Osteoblast (primary cell): ENCODE data around the gene ITGB1BP2. TPM values are rescaled to one million over a fixed set of nuclear protein-coding genes. Genes with fewer than 3 reads are reported as not detected.
"Not testable (repeated sequence)": the region's sequence is repeated elsewhere in the genome, so short reads cannot be mapped to it uniquely, and the experiment has no call there.

Experiments
- DNase-seq: peaks from one replicate; pipeline ENCODE4 v3.0.0; 2011; ENCODE audit warnings: low spot score, mixed read lengths; ENCODE audit not compliant: insufficient read length; ENCODE audit errors: missing footprints
- H2AFZ ChIP-seq: 2 replicates; pipeline ENCODE4 v1.6.0; 2011; ENCODE audit warnings: mild to moderate bottlenecking, low read length
- H3K27ac ChIP-seq: 2 replicates; pipeline ENCODE4 v1.5.1; 2011; ENCODE audit warnings: mild to moderate bottlenecking, low read depth, low read length, moderate library complexity
- H3K27me3 ChIP-seq: 2 replicates; pipeline ENCODE4 v1.6.0; 2012; ENCODE audit warnings: mild to moderate bottlenecking, control low read depth, inconsistent platforms, low read length, moderate library complexity; ENCODE audit not compliant: insufficient read depth
- H3K36me3 ChIP-seq: 2 replicates; pipeline ENCODE4 v1.5.1; 2011; ENCODE audit warnings: mild to moderate bottlenecking, low read length, control low read depth, moderate library complexity; ENCODE audit not compliant: insufficient read depth
- H3K4me1 ChIP-seq: 2 replicates; pipeline ENCODE4 v1.5.1; 2011; ENCODE audit warnings: mild to moderate bottlenecking, low read length, control low read depth, moderate library complexity; ENCODE audit not compliant: insufficient read depth
- H3K4me2 ChIP-seq: 2 replicates; pipeline ENCODE4 v1.6.0; 2011; ENCODE audit warnings: mild to moderate bottlenecking, low read length; ENCODE audit not compliant: insufficient read depth
- H3K4me3 ChIP-seq: fragments of 200-600 bp; sonication (generic); 3 replicates; pipeline ENCODE4 v1.5.1; 2012; ENCODE audit warnings: mild to moderate bottlenecking, low read length, inconsistent platforms; ENCODE audit not compliant: insufficient read depth
- H3K79me2 ChIP-seq: 2 replicates; pipeline ENCODE4 v1.6.0; 2012; ENCODE audit warnings: mild to moderate bottlenecking, low read length, control low read depth, inconsistent platforms; ENCODE audit not compliant: insufficient read depth
- H3K9me3 ChIP-seq: 2 replicates; pipeline ENCODE4 v1.5.1; 2011; ENCODE audit warnings: low read depth, low read length, control low read depth
- H4K20me1 ChIP-seq: 2 replicates; pipeline ENCODE4 v1.6.0; 2012; ENCODE audit warnings: mild to moderate bottlenecking, low read length, control low read depth; ENCODE audit not compliant: insufficient read depth
- CTCF ChIP-seq: IDR thresholded peaks from 2 replicates; pipeline ENCODE4 v1.5.1; 2011; ENCODE audit warnings: mild to moderate bottlenecking, low read depth, low read length, moderate library complexity; ENCODE audit errors: extremely low read depth
- total RNA-seq: library from RNA; depleted of rRNA; stranded (reverse); fragments of >200 nt; gene quantifications from 2 replicates; pipeline ENCODE4 v1.2.3, GENCODE V29; 2012

Gene ITGB1BP2
- total RNA-seq, 1 donor = 1.1 TPM

- H3K9me3 ChIP-seq = no peaks in the 10 kb centered on the region
- TF ChIP-seq CTCF = no peak
- DNase-seq = no peak
- no peaks in the 10 kb centered on the region for H3K79me2 ChIP-seq
- H2AFZ ChIP-seq = no peak overlapping the region
- no peaks in the 10 kb centered on the region for H3K27me3 ChIP-seq
- H3K36me3 ChIP-seq = peaks cover 13% of the 10 kb centered on the region
- H3K27ac ChIP-seq = no peak overlapping the region
- no peak overlapping the region for H3K4me3 ChIP-seq
- H3K4me1 ChIP-seq = peaks cover 5% of the 10 kb centered on the region
- H4K20me1 ChIP-seq = no peaks in the 10 kb centered on the region
- no peak overlapping the region for H3K4me2 ChIP-seq
These were observed 3.0 kb downstream of the ITGB1BP2 start for GRCh38 chrX:71304561-71304960.

DNA sequence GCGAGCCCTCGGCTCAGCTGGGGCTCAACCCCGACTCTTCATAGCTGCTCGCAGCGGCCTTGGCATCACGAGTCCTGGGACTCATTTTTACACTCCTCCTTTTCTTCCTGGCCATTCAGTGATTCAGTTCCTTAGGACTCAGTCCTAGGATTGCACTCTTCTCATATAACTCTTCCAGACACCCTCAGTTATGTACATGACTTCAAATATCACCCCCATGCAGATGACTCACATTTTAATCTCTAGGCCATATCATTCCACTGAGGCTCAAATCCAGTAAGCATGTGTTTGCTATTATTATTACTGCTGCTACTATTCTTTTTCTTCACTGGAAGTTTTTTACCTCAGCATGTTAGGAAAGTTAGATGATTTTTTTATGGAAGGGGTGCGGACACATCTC lies 14.4 kb downstream of the ITGB1BP2 start:
- no peak overlapping the region for H2AFZ ChIP-seq
- no peaks in the 10 kb centered on the region for H4K20me1 ChIP-seq
- H3K36me3 ChIP-seq = no peaks in the 10 kb centered on the region
- no peaks in the 10 kb centered on the region for H3K9me3 ChIP-seq
- no peaks in the 10 kb centered on the region for H3K79me2 ChIP-seq
- no peak for TF ChIP-seq CTCF
- H3K4me1 ChIP-seq = peaks cover 6% of the 10 kb centered on the region
- peak; percentile 85 for DNase-seq
- peak overlapping the region; percentile 61 for H3K27ac ChIP-seq
- no peak overlapping the region for H3K4me2 ChIP-seq
- no peak overlapping the region for H3K4me3 ChIP-seq
- H3K27me3 ChIP-seq = no peaks in the 10 kb centered on the region

DNA sequence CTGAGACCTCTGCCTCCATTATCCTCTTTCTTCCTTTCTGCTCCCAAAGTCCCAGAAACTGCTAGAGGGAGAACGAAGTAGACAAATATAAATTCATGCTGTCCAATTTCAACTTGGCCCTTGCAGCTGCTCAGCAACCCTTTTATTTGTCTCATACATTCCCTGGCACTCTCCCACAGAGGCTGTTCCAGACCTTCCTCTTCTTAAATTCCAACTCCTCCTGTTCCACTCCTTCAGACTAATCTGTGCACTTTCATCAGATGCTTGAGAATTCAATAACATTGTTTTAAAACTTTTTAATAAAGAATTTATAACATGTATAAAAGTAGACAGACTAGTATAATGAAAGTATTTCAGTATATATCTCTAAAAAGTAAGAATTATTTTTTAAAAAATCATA lies 15.4 kb downstream of the ITGB1BP2 start:
- H3K27me3 ChIP-seq, H3K79me2 ChIP-seq, H3K27ac ChIP-seq, H4K20me1 ChIP-seq, DNase-seq, H3K4me3 ChIP-seq, H2AFZ ChIP-seq, H3K36me3 ChIP-seq, H3K9me3 ChIP-seq, H3K4me2 ChIP-seq, H3K4me1 ChIP-seq: not testable (repeated sequence)

GRCh38 chrX:71320126-71320525 lies 18.6 kb downstream of the ITGB1BP2 start:
- no peak overlapping the region for H3K4me3 ChIP-seq
- TF ChIP-seq CTCF = no peak
- H3K9me3 ChIP-seq = no peaks in the 10 kb centered on the region
- H2AFZ ChIP-seq = no peak overlapping the region
- peaks cover 6% of the 10 kb centered on the region for H3K4me1 ChIP-seq
- H3K79me2 ChIP-seq = no peaks in the 10 kb centered on the region
- H3K27ac ChIP-seq = no peak overlapping the region
- no peaks in the 10 kb centered on the region for H3K36me3 ChIP-seq
- no peaks in the 10 kb centered on the region for H4K20me1 ChIP-seq
- H3K4me2 ChIP-seq = no peak overlapping the region
- H3K27me3 ChIP-seq = no peaks in the 10 kb centered on the region
- no peak for DNase-seq
